Astrocyte (in vitro differentiated cells and primary cell): ENCODE data around the gene GK. TPM values are rescaled to one million over a fixed set of nuclear protein-coding genes. Genes with fewer than 3 reads are reported as not detected.
A peak's percentile ranks its signal among the peaks of the same experiment; 100 is the strongest.

Experiments
- DNase-seq: peaks from one replicate; pipeline ENCODE4 v3.0.0-alpha.2; 2010; ENCODE audit warnings: low read depth
- FAIRE-seq: peaks from 2 replicates; lab custom pipeline; 2011; peaks lifted over from hg19 to GRCh38; lab: Jason Lieb, UNC
- H2AFZ ChIP-seq: 2 replicates; pipeline ENCODE4 v1.6.0; 2012; ENCODE audit warnings: low read depth, low read length, inconsistent platforms
- H3K27ac ChIP-seq: 2 replicates; pipeline ENCODE4 v1.5.1; 2011; ENCODE audit warnings: low read depth, low read length, inconsistent platforms
- H3K27me3 ChIP-seq: 2 replicates; pipeline ENCODE4 v1.6.0; 2011; ENCODE audit warnings: low read length, inconsistent platforms; ENCODE audit not compliant: insufficient read depth
- H3K36me3 ChIP-seq: 2 replicates; pipeline ENCODE4 v1.5.1; 2011; ENCODE audit warnings: low read length, inconsistent platforms; ENCODE audit not compliant: insufficient read depth
- H3K4me1 ChIP-seq: 2 replicates; pipeline ENCODE4 v1.5.1; 2011; ENCODE audit warnings: low read length, inconsistent platforms; ENCODE audit not compliant: insufficient read depth
- H3K4me2 ChIP-seq: 2 replicates; pipeline ENCODE4 v1.6.0; 2012; ENCODE audit warnings: low read length, inconsistent platforms
- H3K4me3 ChIP-seq: 2 replicates; pipeline ENCODE4 v1.5.1; 2011; ENCODE audit warnings: low read depth, mild to moderate bottlenecking, low read length, inconsistent platforms; ENCODE audit not compliant: insufficient read depth
- H3K79me2 ChIP-seq: 2 replicates; pipeline ENCODE4 v1.6.0; 2012; ENCODE audit warnings: mild to moderate bottlenecking, low read length, inconsistent platforms; ENCODE audit not compliant: insufficient read depth
- H3K9ac ChIP-seq: 2 replicates; pipeline ENCODE4 v1.6.0; 2012; ENCODE audit warnings: mild to moderate bottlenecking, low read length, inconsistent platforms
- H3K9me3 ChIP-seq: 2 replicates; pipeline ENCODE4 v1.5.1; 2012; ENCODE audit warnings: low read depth, mild to moderate bottlenecking, low read length, inconsistent platforms; ENCODE audit not compliant: insufficient read depth
- H4K20me1 ChIP-seq: 2 replicates; pipeline ENCODE4 v1.6.0; 2012; ENCODE audit warnings: low read length, inconsistent platforms; ENCODE audit not compliant: insufficient read depth
- H3K27ac Mint-ChIP-seq: one replicate; pipeline ENCODE4 v1.8.0; 2021; ENCODE audit warnings: mild to moderate bottlenecking, mixed read lengths; ENCODE audit not compliant: unreplicated experiment
- H3K27me3 Mint-ChIP-seq: one replicate; pipeline ENCODE4 v1.8.0; 2021; ENCODE audit warnings: low read depth, mixed read lengths; ENCODE audit not compliant: unreplicated experiment
- H3K36me3 Mint-ChIP-seq: one replicate; pipeline ENCODE4 v1.8.0; 2021; ENCODE audit warnings: low read depth, mixed read lengths; ENCODE audit not compliant: unreplicated experiment
- H3K4me1 Mint-ChIP-seq: one replicate; pipeline ENCODE4 v1.8.0; 2021; ENCODE audit warnings: low read depth, mixed read lengths; ENCODE audit not compliant: unreplicated experiment
- H3K4me3 Mint-ChIP-seq: one replicate; pipeline ENCODE4 v1.8.0; 2021; ENCODE audit warnings: mild to moderate bottlenecking, moderate library complexity, mixed read lengths; ENCODE audit not compliant: unreplicated experiment
- H3K9me3 Mint-ChIP-seq: one replicate; pipeline ENCODE4 v1.8.0; 2021; ENCODE audit warnings: mild to moderate bottlenecking, mixed read lengths; ENCODE audit not compliant: unreplicated experiment
- EZH2 ChIP-seq: IDR thresholded peaks from 2 replicates; pipeline ENCODE4 v1.6.1; 2012; ENCODE audit warnings: mild to moderate bottlenecking, low read length, inconsistent platforms; ENCODE audit not compliant: insufficient read depth
- total RNA-seq: library from RNA; stranded (reverse); gene quantifications from 2 replicates; pipeline ENCODE4 v1.2.1, GENCODE V29; 2021
- TF ChIP-seq, protein P1 (sequence below): IDR thresholded peaks from 2 replicates; pipeline ENCODE4 v1.5.1; 2011; ENCODE audit warnings: low read depth, mild to moderate bottlenecking, inconsistent platforms, low read length, moderate library complexity; ENCODE audit not compliant: insufficient read depth

GK gene
- total RNA-seq, 1 donor from 2014 or later = 2.8 TPM

- H3K27ac Mint-ChIP-seq = no peak overlapping the region
- H3K4me1 ChIP-seq = no peaks in the 10 kb centered on the region
- no peak overlapping the region for H3K9ac ChIP-seq
- no peak overlapping the region for H3K4me2 ChIP-seq
- no peaks in the 10 kb centered on the region for H3K9me3 Mint-ChIP-seq
- H3K4me3 ChIP-seq = no peak overlapping the region
- DNase-seq = no peak
- no peaks in the 10 kb centered on the region for H3K9me3 ChIP-seq
- peak; percentile 73 for FAIRE-seq
- H3K27ac ChIP-seq = no peak overlapping the region
- H3K27me3 Mint-ChIP-seq = no peaks in the 10 kb centered on the region
- H3K4me3 Mint-ChIP-seq = no peak overlapping the region
- no peaks in the 10 kb centered on the region for H3K27me3 ChIP-seq
- H4K20me1 ChIP-seq = no peaks in the 10 kb centered on the region
- no peak overlapping the region for H2AFZ ChIP-seq
- TF ChIP-seq, protein P1, sequence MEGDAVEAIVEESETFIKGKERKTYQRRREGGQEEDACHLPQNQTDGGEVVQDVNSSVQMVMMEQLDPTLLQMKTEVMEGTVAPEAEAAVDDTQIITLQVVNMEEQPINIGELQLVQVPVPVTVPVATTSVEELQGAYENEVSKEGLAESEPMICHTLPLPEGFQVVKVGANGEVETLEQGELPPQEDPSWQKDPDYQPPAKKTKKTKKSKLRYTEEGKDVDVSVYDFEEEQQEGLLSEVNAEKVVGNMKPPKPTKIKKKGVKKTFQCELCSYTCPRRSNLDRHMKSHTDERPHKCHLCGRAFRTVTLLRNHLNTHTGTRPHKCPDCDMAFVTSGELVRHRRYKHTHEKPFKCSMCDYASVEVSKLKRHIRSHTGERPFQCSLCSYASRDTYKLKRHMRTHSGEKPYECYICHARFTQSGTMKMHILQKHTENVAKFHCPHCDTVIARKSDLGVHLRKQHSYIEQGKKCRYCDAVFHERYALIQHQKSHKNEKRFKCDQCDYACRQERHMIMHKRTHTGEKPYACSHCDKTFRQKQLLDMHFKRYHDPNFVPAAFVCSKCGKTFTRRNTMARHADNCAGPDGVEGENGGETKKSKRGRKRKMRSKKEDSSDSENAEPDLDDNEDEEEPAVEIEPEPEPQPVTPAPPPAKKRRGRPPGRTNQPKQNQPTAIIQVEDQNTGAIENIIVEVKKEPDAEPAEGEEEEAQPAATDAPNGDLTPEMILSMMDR = no peak
- TF ChIP-seq EZH2 = no peak
- H3K36me3 ChIP-seq = no peaks in the 10 kb centered on the region
- no peaks in the 10 kb centered on the region for H3K36me3 Mint-ChIP-seq
- H3K4me1 Mint-ChIP-seq = peaks cover 12% of the 10 kb centered on the region
- no peaks in the 10 kb centered on the region for H3K79me2 ChIP-seq
Observed at GRCh38 chrX:30612250-30612655, 41.0 kb upstream of the GK start.

GRCh38 chrX:30613721-30614120, 39.5 kb upstream of the GK start:
- no peaks in the 10 kb centered on the region for H3K36me3 Mint-ChIP-seq
- no peaks in the 10 kb centered on the region for H3K27me3 Mint-ChIP-seq
- no peak overlapping the region for H3K4me3 Mint-ChIP-seq
- H3K27ac Mint-ChIP-seq = no peak overlapping the region
- no peak overlapping the region for H3K27ac ChIP-seq
- FAIRE-seq (peak; percentile 39), DNase-seq (no peak)
- H3K27me3 ChIP-seq = no peaks in the 10 kb centered on the region
- H4K20me1 ChIP-seq = no peaks in the 10 kb centered on the region
- no peak overlapping the region for H3K4me3 ChIP-seq
- H3K36me3 ChIP-seq = no peaks in the 10 kb centered on the region
- TF ChIP-seq, protein P1 = no peak
- no peak for TF ChIP-seq EZH2
- H3K4me1 Mint-ChIP-seq = peaks cover 8% of the 10 kb centered on the region
- no peaks in the 10 kb centered on the region for H3K9me3 ChIP-seq
- no peaks in the 10 kb centered on the region for H3K79me2 ChIP-seq
- no peak overlapping the region for H3K9ac ChIP-seq
- H2AFZ ChIP-seq = no peak overlapping the region
- no peak overlapping the region for H3K4me2 ChIP-seq
- no peaks in the 10 kb centered on the region for H3K4me1 ChIP-seq
- H3K9me3 Mint-ChIP-seq = no peaks in the 10 kb centered on the region

DNA sequence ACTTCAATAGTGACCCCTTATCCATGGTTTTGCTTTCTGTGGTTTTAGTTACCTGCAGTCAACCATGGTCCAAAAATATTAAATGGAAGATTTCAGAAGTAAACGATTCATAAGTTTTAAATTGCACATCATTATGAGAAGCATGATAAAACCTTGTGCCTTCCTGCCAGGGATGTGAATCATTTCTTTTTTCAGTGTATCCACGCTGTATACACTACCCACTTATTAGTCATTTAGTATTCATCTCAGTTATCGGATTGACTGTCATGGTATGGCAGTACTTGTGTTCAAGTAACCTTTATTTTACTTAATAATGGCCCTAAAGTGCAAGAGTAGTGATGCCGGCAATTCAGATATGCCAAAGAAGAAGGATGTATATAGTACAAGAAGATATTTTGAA, 38.0 kb upstream of the GK start:
- Mint-ChIP-seq H3K4me3 (no peak overlapping the region), H3K27ac (no peak overlapping the region), H3K4me1 (peaks cover 5% of the 10 kb centered on the region), H3K36me3 (no peaks in the 10 kb centered on the region), H3K9me3 (no peaks in the 10 kb centered on the region), H3K27me3 (no peaks in the 10 kb centered on the region)
- no peaks in the 10 kb centered on the region for H3K27me3 ChIP-seq
- DNase-seq (peak; percentile 11), FAIRE-seq (peak; percentile 99)
- H2AFZ ChIP-seq = no peak overlapping the region
- H3K4me2 ChIP-seq = no peak overlapping the region
- H3K27ac ChIP-seq = no peak overlapping the region
- no peak overlapping the region for H3K9ac ChIP-seq
- no peaks in the 10 kb centered on the region for H3K9me3 ChIP-seq
- TF ChIP-seq, protein P1 = no peak
- no peak for TF ChIP-seq EZH2
- no peaks in the 10 kb centered on the region for H3K4me1 ChIP-seq
- H3K36me3 ChIP-seq = no peaks in the 10 kb centered on the region
- no peaks in the 10 kb centered on the region for H3K79me2 ChIP-seq
- no peak overlapping the region for H3K4me3 ChIP-seq
- H4K20me1 ChIP-seq = no peaks in the 10 kb centered on the region
